ENCODE data around the gene ATP13A3. TPM values are rescaled to one million over a fixed set of nuclear protein-coding genes. Genes with fewer than 3 reads are reported as not detected.

ATP13A3 gene
- total and polyA plus RNA-seq, 2 of the 4 experiments (the other 2 are of a cell fraction), result 48.1 to 154 TPM

GRCh38 chr3:194475138-194475932 lies 11.5 kb downstream of the ATP13A3 start:
- no peak overlapping the region for H2AFZ ChIP-seq (replicated peaks; ENCODE audit: low read length, poor library complexity)
- H3K4me3 ChIP-seq (ENCODE audit: insufficient read depth, low read depth, low read length), result no peak overlapping the region
- peak overlapping the region; percentile 25; the same call in 1 of the 2 replicates for H3K27ac ChIP-seq (ENCODE audit: insufficient read depth, low read length)
- peak overlapping the region; percentile 28; the same call in 1 of the 2 replicates for H3K4me2 ChIP-seq (ENCODE audit: low read depth, low read length)
- no peak overlapping the region; the same call in 1 of the 2 replicates for H3K23ac ChIP-seq (ENCODE audit: low read depth, low read length)
- in situ Hi-C loops (cut with MboI; ENCODE audit: low sequenced_read_pairs), result no loop called here
- POLR2A ChIA-PET (ENCODE audit: unreplicated experiment), result no interaction called here
- H3K4me1 ChIP-seq (ENCODE audit: control insufficient read depth, insufficient read depth, low read length), result peaks cover 28% of the 10 kb centered on the region
- CTCF ChIA-PET, result interaction anchor here (0.8 to 1.0 kb wide), 3 partner anchors 9 to 119 kb away, joined by 3 to 6 read pairs (median 4); no protein-coding TSS in a partner anchor
- H4K5ac ChIP-seq (ENCODE audit: low read depth, low read length), result no peak overlapping the region
- no peak overlapping the region for H3K56ac ChIP-seq (ENCODE audit: extremely low read depth, insufficient read depth, low read length)
- no peak for ATAC-seq (ENCODE audit: low read depth)
- H4K8ac ChIP-seq (ENCODE audit: low read depth in 2 of 2, low read length in 2 of 2), result no peak overlapping the region
- peaks cover 11% of the 10 kb centered on the region for H3K36me3 ChIP-seq (ENCODE audit: control insufficient read depth, insufficient read depth, low read length)
- no peak for TF ChIP-seq CHD1 (IDR thresholded peaks at IDR 0.05; ENCODE audit: low read depth, low read length)
- TF ChIP-seq CEBPB (IDR thresholded peaks at IDR 0.05; ENCODE audit: low read depth, low read length), result no peak
- TF ChIP-seq RFX5 (IDR thresholded peaks at IDR 0.05; ENCODE audit: low read depth, low read length), result no peak
- no peak for TF ChIP-seq RCOR1 (IDR thresholded peaks at IDR 0.05; ENCODE audit: insufficient replicate concordance, low read length)
- TF ChIP-seq NFE2L2 (IDR thresholded peaks at IDR 0.05; ENCODE audit: low read depth, low read length), result no peak
- no peak overlapping the region for H4K91ac ChIP-seq (ENCODE audit: insufficient read depth, low read depth, low read length)
- no peak overlapping the region for H2AK5ac ChIP-seq (ENCODE audit: low read depth, low read length)
- H2BK20ac ChIP-seq (ENCODE audit: low read depth, low read length), result no peak overlapping the region
- dilution Hi-C loops (cut with HindIII; ENCODE audit: low sequenced_read_pairs, unreplicated experiment), result no loop called here
- peaks cover 0 to 54% of the 10 kb centered on the region in 2 experiments; a peak in 2 of 4 replicates for H3K79me1 ChIP-seq (ENCODE audit: low read depth in 1 of 2, low read length in 2 of 2)
- no peak overlapping the region for H2BK120ac ChIP-seq (ENCODE audit: low read depth, low read length)
- no peak overlapping the region; the same call in 1 of the 2 replicates for H3K18ac ChIP-seq (ENCODE audit: low read depth, low read length)
- H3K9me1 ChIP-seq (ENCODE audit: insufficient read depth, low read length), result peaks cover 18% of the 10 kb centered on the region
- peak; percentile 31 for DNase-seq
- 83% methylated on average over 1 of the region's 4 CpGs; no CpG with 5 or more reads in 1 of the 2 experiments for WGBS, 2 experiments (ENCODE audit: extremely low coverage in 2 of 2, insufficient read length in 1 of 2)
- H3K9me3 ChIP-seq (ENCODE audit: control insufficient read depth, insufficient read depth, low read length), result no peaks in the 10 kb centered on the region
- H4K20me1 ChIP-seq (ENCODE audit: insufficient read depth, low read length), result peaks cover 80% of the 10 kb centered on the region
- H2BK15ac ChIP-seq (ENCODE audit: low read depth, low read length), result no peak overlapping the region
- no peak overlapping the region for H3K14ac ChIP-seq (replicated peaks; ENCODE audit: low read depth, low read length)
- BruUV-seq (replicated peaks), result no TSS peak
- peak overlapping the region; percentile 25 for H2BK5ac ChIP-seq (ENCODE audit: low read depth, low read length, poor library complexity, severe bottlenecking)
- no peak overlapping the region for H2AK9ac ChIP-seq (replicated peaks; ENCODE audit: low read depth, low read length, poor library complexity)
- no peak overlapping the region for H3K4ac ChIP-seq (ENCODE audit: low read depth, low read length)
- intact Hi-C loops (cut with micrococcal nuclease), result no loop called here
- no peaks in the 10 kb centered on the region for H3K27me3 ChIP-seq (ENCODE audit: control insufficient read depth, insufficient read depth, low read length)
- no peak overlapping the region for H3K9ac ChIP-seq (ENCODE audit: low read depth, low read length)

Data from IMR-90 (cell line).